ENCODE data around the gene CALML3.

- no peak for TF ChIP-seq TAF1 (IDR thresholded peaks at IDR 0.05; ENCODE audit: low read depth)
- TF ChIP-seq POLR2AphosphoS5 (IDR thresholded peaks at IDR 0.05) = no peak
- TF ChIP-seq, protein P1, sequence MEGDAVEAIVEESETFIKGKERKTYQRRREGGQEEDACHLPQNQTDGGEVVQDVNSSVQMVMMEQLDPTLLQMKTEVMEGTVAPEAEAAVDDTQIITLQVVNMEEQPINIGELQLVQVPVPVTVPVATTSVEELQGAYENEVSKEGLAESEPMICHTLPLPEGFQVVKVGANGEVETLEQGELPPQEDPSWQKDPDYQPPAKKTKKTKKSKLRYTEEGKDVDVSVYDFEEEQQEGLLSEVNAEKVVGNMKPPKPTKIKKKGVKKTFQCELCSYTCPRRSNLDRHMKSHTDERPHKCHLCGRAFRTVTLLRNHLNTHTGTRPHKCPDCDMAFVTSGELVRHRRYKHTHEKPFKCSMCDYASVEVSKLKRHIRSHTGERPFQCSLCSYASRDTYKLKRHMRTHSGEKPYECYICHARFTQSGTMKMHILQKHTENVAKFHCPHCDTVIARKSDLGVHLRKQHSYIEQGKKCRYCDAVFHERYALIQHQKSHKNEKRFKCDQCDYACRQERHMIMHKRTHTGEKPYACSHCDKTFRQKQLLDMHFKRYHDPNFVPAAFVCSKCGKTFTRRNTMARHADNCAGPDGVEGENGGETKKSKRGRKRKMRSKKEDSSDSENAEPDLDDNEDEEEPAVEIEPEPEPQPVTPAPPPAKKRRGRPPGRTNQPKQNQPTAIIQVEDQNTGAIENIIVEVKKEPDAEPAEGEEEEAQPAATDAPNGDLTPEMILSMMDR (IDR thresholded peaks at IDR 0.05; ENCODE audit: poor library complexity, severe bottlenecking) = no peak
- TF ChIP-seq MXI1 (conservative IDR thresholded peaks at IDR 0.05; ENCODE audit: poor library complexity, severe bottlenecking) = no peak
- TF ChIP-seq EZH2 (IDR thresholded peaks at IDR 0.05; ENCODE audit: borderline replicate concordance, insufficient read depth, low read length, poor library complexity, severe bottlenecking) = no peak
- TF ChIP-seq RAD21 (conservative IDR thresholded peaks at IDR 0.05) = no peak
These were observed 27.5 kb upstream of the CALML3 start for GRCh38 chr10:5497289-5497688.

All from neural cell (in vitro differentiated cells).